ENCODE results near the gene TSPAN13. TPM values are rescaled to one million over a fixed set of nuclear protein-coding genes. Genes with fewer than 3 reads are reported as not detected.

Gene TSPAN13
- total RNA-seq, 4 donors from 2014 or later, result 16.8 to 31.1 (median 28.2) TPM

- TF ChIP-seq CTCF (IDR thresholded peaks at IDR 0.05) (no peak), POLR2A (IDR thresholded peaks at IDR 0.05) (no peak)
- intact Hi-C loops (cut with DNase I), result no loop called here
- DNase-seq, result no peak
- no peaks in the 10 kb centered on the region for H3K27me3 ChIP-seq
- H3K9me3 ChIP-seq, result no peaks in the 10 kb centered on the region
- H3K27ac ChIP-seq, result no peak overlapping the region
- H3K4me1 ChIP-seq, result no peaks in the 10 kb centered on the region
- 50 to 64% methylated on average over 2 of the region's 2 CpGs for WGBS, 2 donors
- no peaks in the 10 kb centered on the region for H3K36me3 ChIP-seq
- no peak overlapping the region for H3K4me3 ChIP-seq (replicated peaks in 1 of 3)
Measured at GRCh38 chr7:16816824-16817223, 63.3 kb downstream of the TSPAN13 start.

- no peak overlapping the region for H3K4me3 ChIP-seq (replicated peaks in 1 of 3)
- DNase-seq, result no peak
- H3K9me3 ChIP-seq, result no peaks in the 10 kb centered on the region
- intact Hi-C loops (cut with DNase I), result no loop called here
- 90 to 94% methylated on average over 1 of the region's 1 CpG for WGBS, 2 donors
- no peaks in the 10 kb centered on the region for H3K36me3 ChIP-seq
- H3K27ac ChIP-seq, result no peak overlapping the region
- H3K4me1 ChIP-seq, result no peaks in the 10 kb centered on the region
- TF ChIP-seq POLR2A (IDR thresholded peaks at IDR 0.05), result no peak
- TF ChIP-seq CTCF (IDR thresholded peaks at IDR 0.05), result no peak
- H3K27me3 ChIP-seq, result no peaks in the 10 kb centered on the region
Measured at GRCh38 chr7:16817536-16817935, 64.0 kb downstream of the TSPAN13 start.

GRCh38 chr7:16818732-16819131 lies 65.2 kb downstream of the TSPAN13 start:
- no peak for DNase-seq
- H3K4me3 ChIP-seq (replicated peaks in 1 of 3), result no peak overlapping the region
- no peak overlapping the region for H3K27ac ChIP-seq
- no peaks in the 10 kb centered on the region for H3K27me3 ChIP-seq
- no peaks in the 10 kb centered on the region for H3K4me1 ChIP-seq
- TF ChIP-seq CTCF (IDR thresholded peaks at IDR 0.05), result no peak
- no peak for TF ChIP-seq POLR2A (IDR thresholded peaks at IDR 0.05)
- H3K9me3 ChIP-seq, result no peaks in the 10 kb centered on the region
- WGBS, 2 donors, result 94 to 95% methylated on average over 3 of the region's 3 CpGs
- no peaks in the 10 kb centered on the region for H3K36me3 ChIP-seq
- intact Hi-C loops (cut with DNase I), result no loop called here

GRCh38 chr7:16822029-16822428 lies 68.5 kb downstream of the TSPAN13 start:
- Histone ChIP-seq H3K4me3 (replicated peaks in 1 of 3) (no peak overlapping the region), H3K27ac (no peak overlapping the region), H3K36me3 (no peaks in the 10 kb centered on the region), H3K4me1 (no peaks in the 10 kb centered on the region), H3K9me3 (no peaks in the 10 kb centered on the region), H3K27me3 (no peaks in the 10 kb centered on the region)
- no peak for DNase-seq
- 78 to 83% methylated on average over 3 of the region's 3 CpGs for WGBS, 2 donors
- TF ChIP-seq CTCF (IDR thresholded peaks at IDR 0.05) (no peak), POLR2A (IDR thresholded peaks at IDR 0.05) (no peak)
- intact Hi-C loops (cut with DNase I), result no loop called here

- no peak for DNase-seq
- no peak overlapping the region for H3K27ac ChIP-seq
- no peak for TF ChIP-seq POLR2A (IDR thresholded peaks at IDR 0.05)
- TF ChIP-seq CTCF (IDR thresholded peaks at IDR 0.05), result no peak
- no peak overlapping the region for H3K4me3 ChIP-seq (replicated peaks in 1 of 3)
- no peaks in the 10 kb centered on the region for H3K36me3 ChIP-seq
- H3K27me3 ChIP-seq, result no peaks in the 10 kb centered on the region
- intact Hi-C loops (cut with DNase I), result no loop called here
- H3K4me1 ChIP-seq, result no peaks in the 10 kb centered on the region
- H3K9me3 ChIP-seq, result no peaks in the 10 kb centered on the region
Measured at GRCh38 chr7:16826060-16826459, 72.5 kb downstream of the TSPAN13 start.

Measured in thyroid gland (tissue), 4 donors.